K562 (cell line): Measurements from ENCODE around the gene C1R. TPM values are rescaled to one million over a fixed set of nuclear protein-coding genes. Genes with fewer than 3 reads are reported as not detected.

Experiments
- ATAC-seq: fragments of 200-7000 bp; cut with Tn5 transposase; 3 replicates; pipeline ENCODE4 v1.9.1; 2020; ENCODE audit warnings: moderate library complexity
- BruUV-seq: library from RNA; stranded (reverse); fragments of 400-500 nt; replicated peaks from 2 replicates; lab custom pipeline; 2021; lab: Mats Ljungman, UMichigan
- CTCF ChIA-PET: fragments of 300-600 bp; formaldehyde crosslinking; extraction: SDS; loops from one replicate; lab custom pipeline; 2021; ENCODE audit warnings: low intra/inter-chr PET ratio; lab: Yijun Ruan, JAX
- POLR2A ChIA-PET: fragments of 300-600, 350-650 bp; sonication (Branson Sonifier 250); formaldehyde crosslinking; extraction: SDS; loops from one replicate; lab custom pipeline; 2021; ENCODE audit warnings: antibody characterized with exemption, inconsistent platforms; lab: Yijun Ruan, JAX
- DNase-seq, 4 experiments: peaks; one replicate each; pipeline versions ENCODE4 v3.0.0 to v3.0.0-alpha.2; 2011 to 2018; ENCODE audit warnings: low spot score in 3 of 4, mixed read lengths in 3 of 4; ENCODE audit errors: extremely low read depth in 1 of 4
- FAIRE-seq: peaks from 2 replicates; lab custom pipeline; 2011; peaks lifted over from hg19 to GRCh38; lab: Jason Lieb, UNC
- H2AFZ ChIP-seq: 2 replicates; pipeline ENCODE4 v1.6.0; 2011; ENCODE audit warnings: low read depth, low read length, control low read depth, inconsistent platforms
- H3K27ac ChIP-seq: fragments of 200-600 bp; 3 replicates; pipeline ENCODE4 v1.8.0; 2011; ENCODE audit warnings: low read depth, mild to moderate bottlenecking, control low read depth, inconsistent platforms, low read length, moderate library complexity, mixed read lengths; ENCODE audit errors: extremely low read depth
- H3K27me3 ChIP-seq, 2 experiments: fragments of 300-600 bp in 1 of 2; 2 replicates in 1 of 2; 3 replicates in 1 of 2; pipeline versions ENCODE4 v1.6.0 to v1.8.0; 2011; ENCODE audit warnings: inconsistent platforms in 2 of 2, low read length in 2 of 2, mild to moderate bottlenecking in 1 of 2, mixed read lengths in 1 of 2, moderate library complexity in 1 of 2; ENCODE audit not compliant: control insufficient read depth in 2 of 2, insufficient read depth in 2 of 2
- H3K36me3 ChIP-seq: fragments of 300-600 bp; 3 replicates; pipeline ENCODE4 v1.8.0; 2011; ENCODE audit warnings: mild to moderate bottlenecking, low read length, inconsistent platforms; ENCODE audit not compliant: control insufficient read depth, insufficient read depth
- H3K4me1 ChIP-seq, 2 experiments: fragments of 200-600 bp in 1 of 2; replicated peaks in 1 of 2; 2 replicates in 1 of 2; 3 replicates in 1 of 2; pipeline versions ENCODE4 v1.5.1 to v1.8.0; 2011; ENCODE audit warnings: inconsistent platforms in 2 of 2, low read length in 2 of 2, mild to moderate bottlenecking in 1 of 2, mixed read lengths in 1 of 2, moderate library complexity in 1 of 2; ENCODE audit not compliant: control insufficient read depth in 2 of 2, insufficient read depth in 2 of 2
- H3K4me2 ChIP-seq: 2 replicates; pipeline ENCODE4 v1.6.1; 2011; ENCODE audit warnings: low read length, control low read depth, inconsistent platforms, mixed read lengths; ENCODE audit not compliant: insufficient read depth
- H3K4me3 ChIP-seq: fragments of 200-600 bp; sonication (generic), shearing (Covaris generic); 2 replicates; pipeline ENCODE4 v1.5.1; 2016; ENCODE audit warnings: control low read depth, inconsistent platforms
- H3K79me2 ChIP-seq: fragments of 200-600 bp; 3 replicates; pipeline ENCODE4 v1.8.0; 2011; ENCODE audit warnings: low read length, inconsistent platforms; ENCODE audit not compliant: control insufficient read depth, insufficient read depth
- H3K9ac ChIP-seq, 2 experiments: 2 replicates each; pipeline versions ENCODE4 v1.6.0 to v1.6.1; 2011; ENCODE audit warnings: low read depth in 2 of 2, low read length in 2 of 2, control low read depth in 1 of 2, inconsistent platforms in 1 of 2, mild to moderate bottlenecking in 1 of 2, mixed read lengths in 1 of 2; ENCODE audit not compliant: insufficient read depth in 1 of 2
- H3K9me1 ChIP-seq: one replicate; pipeline ENCODE4 v1.6.0; 2011; ENCODE audit warnings: inconsistent platforms, mild to moderate bottlenecking, low read length, moderate library complexity; ENCODE audit not compliant: control insufficient read depth, insufficient read depth
- H3K9me3 ChIP-seq: replicated peaks from 2 replicates; pipeline ENCODE4 v1.5.1; 2011; ENCODE audit warnings: low read depth, low read length, inconsistent platforms; ENCODE audit not compliant: control insufficient read depth, insufficient read depth
- H4K20me1 ChIP-seq: replicated peaks from 2 replicates; pipeline ENCODE4 v1.6.1; 2011; ENCODE audit warnings: low read length, inconsistent platforms, mixed read lengths; ENCODE audit not compliant: control insufficient read depth, insufficient read depth
- BACH1 ChIP-seq: fragments of 200-800 bp; sonication (Bioruptor generic); IDR thresholded peaks from 2 replicates; pipeline ENCODE4 v1.6.1; 2016; ENCODE audit warnings: missing genetic modification characterization, missing compliant biosample characterization
- KHSRP ChIP-seq: fragments of 450-650 bp; IDR thresholded peaks from 2 replicates; pipeline ENCODE4 v1.6.1; 2017
- SMARCB1 ChIP-seq: IDR thresholded peaks from 2 replicates; pipeline ENCODE4 v1.6.1; 2011; ENCODE audit warnings: improper control_type of control experiment, low read depth; ENCODE audit not compliant: insufficient read length
- ZNF232 ChIP-seq: sonication (generic); formaldehyde crosslinking; IDR thresholded peaks from 2 replicates; pipeline ENCODE4 v1.8.0; 2022; ENCODE audit warnings: mild to moderate bottlenecking, missing genetic modification reagents
- ZNF444 ChIP-seq: fragments of 250-450 bp; sonication (Bioruptor Pico); IDR thresholded peaks from 2 replicates; pipeline ENCODE4 v1.4.0; 2020; ENCODE audit warnings: mild to moderate bottlenecking, moderate library complexity
- ZNF780A ChIP-seq: fragments of 250-450 bp; sonication (Bioruptor Pico); IDR thresholded peaks from 2 replicates; pipeline ENCODE4 v1.5.0; 2021; ENCODE audit warnings: mild to moderate bottlenecking
- ZSCAN32 ChIP-seq: fragments of 450-650 bp; formaldehyde crosslinking; IDR thresholded peaks from 2 replicates; pipeline ENCODE4 v1.4.0; 2020; ENCODE audit warnings: mild to moderate bottlenecking, moderate library complexity
- WGBS: fragments of 100-300 bp; shearing (Covaris generic); methylation state at CpG from one replicate; pipeline ENCODE4 v1.1.6; 2016; ENCODE audit warnings: low coverage, mixed read lengths; ENCODE audit not compliant: insufficient coverage; ENCODE audit errors: missing lambda C conversion rate; 5-methylcytosine and 5-hydroxymethylcytosine counted together
- in situ Hi-C: fragments of 300-500 bp; cut with MboI; formaldehyde crosslinking; loops from 4 replicates; pipeline ENCODE4 v1.15.0; 2018; ENCODE audit warnings: inconsistent platforms, mixed read lengths
- intact Hi-C: fragments of 100-400 bp; cut with micrococcal nuclease; formaldehyde crosslinking; loops from 2 replicates; pipeline ENCODE4 v1.14.2; 2022
- polyA plus RNA-seq, 8 experiments: library from polyadenylated mRNA; depleted of rRNA in 4 of 8; stranded (reverse) in 5 of 8; unstranded in 3 of 8; fragments of >200 nt; fragmentation: Nextera tagmentation in 2 of 8; fragmentation: Illumina TruSeq in 1 of 8; extraction: Ambion mirVana in 2 of 8; extraction: Trizol in 1 of 8; gene quantifications; 2 replicates each; pipeline versions ENCODE4 v1.2.1 to v1.2.3, GENCODE V29; 2011 to 2014; ENCODE audit warnings: inconsistent platforms in 1 of 8, missing spikeins in 1 of 8
- total RNA-seq, 7 experiments: library from RNA; depleted of rRNA in 6 of 7; stranded (reverse); fragments of >200 nt in 6 of 7; fragmentation: Illumina TruSeq in 2 of 7; extraction: Trizol in 2 of 7; gene quantifications; 2 replicates each; pipeline versions ENCODE4 v1.2.1 to v1.2.3, GENCODE V29; 2011 to 2021; ENCODE audit warnings: low replicate concordance in 1 of 7
- TF ChIP-seq, protein P1 (sequence below): sonication (generic); formaldehyde crosslinking; IDR thresholded peaks from 2 replicates; pipeline ENCODE4 v1.9.0; 2022; ENCODE audit warnings: mild to moderate bottlenecking, missing genetic modification reagents
- TF ChIP-seq, protein P2 (sequence below): sonication (generic); formaldehyde crosslinking; IDR thresholded peaks from 2 replicates; pipeline ENCODE4 v1.4.0; 2020; ENCODE audit warnings: mild to moderate bottlenecking, missing genetic modification reagents

C1R gene
- total and polyA plus RNA-seq, 9 of the 15 experiments (the other 6 are each of a cell fraction or from before 2014, with no cell fraction given): 0.07 to 1.0 (median 0.33) TPM; not detected in 1

DNA sequence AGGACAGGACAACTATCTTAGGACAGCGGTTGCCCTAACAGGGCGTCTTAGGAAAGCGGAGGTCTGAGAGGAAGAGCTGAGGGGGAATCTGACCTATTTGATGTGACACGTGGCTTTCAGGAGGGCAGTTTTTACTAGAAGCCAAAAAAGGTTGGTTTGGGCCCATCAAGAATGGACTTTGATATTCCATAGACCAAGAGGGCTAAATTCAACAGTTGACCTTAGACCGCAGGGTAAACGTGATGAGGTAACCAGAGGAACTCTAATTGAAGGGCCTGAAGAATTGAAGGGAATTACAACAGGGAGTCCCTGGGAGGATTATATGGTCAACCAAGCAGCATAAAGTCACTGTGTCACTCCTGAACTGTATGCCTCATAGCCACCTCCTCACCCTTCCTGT lies 20.2 kb downstream of the C1R start (continued):
- no peak for TF ChIP-seq BACH1 (tag)

DNA sequence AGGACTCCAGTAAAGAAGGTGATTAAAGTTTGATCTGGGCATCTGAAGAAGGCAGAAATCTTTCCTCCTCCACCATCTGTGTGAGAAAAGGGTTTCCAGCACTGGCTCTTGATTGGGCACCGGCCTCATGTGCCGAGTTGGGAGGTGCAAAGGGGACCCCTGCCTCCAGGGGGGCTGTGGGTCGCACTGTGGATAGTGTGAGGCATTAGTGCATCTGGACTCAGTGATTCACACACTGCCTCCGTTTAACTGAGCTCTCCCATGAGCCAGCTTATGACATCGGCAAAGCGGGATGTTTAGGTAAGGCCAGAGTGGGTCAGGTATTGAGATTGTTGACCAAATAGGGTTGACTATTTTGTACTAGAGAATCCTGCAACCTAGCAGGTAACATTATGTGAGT lies 22.9 kb downstream of the C1R start:
- DNase-seq (no peak), ATAC-seq (no peak), FAIRE-seq (no peak)
- in situ Hi-C loops: no loop called here
- intact Hi-C loops: no loop called here
- Histone ChIP-seq H3K27me3 (no peaks in the 10 kb centered on the region; a peak in 1 of 5 replicates), H4K20me1 (no peaks in the 10 kb centered on the region), H3K27ac (no peak overlapping the region), H3K36me3 (no peaks in the 10 kb centered on the region), H3K4me1 (peaks cover 5 to 14% of the 10 kb centered on the region in 2 experiments; a peak in 3 of 5 replicates), H3K79me2 (no peaks in the 10 kb centered on the region), H3K9me1 (no peaks in the 10 kb centered on the region), H3K9ac (no peak overlapping the region), H2AFZ (no peak overlapping the region), H3K4me2 (no peak overlapping the region), H3K4me3 (no peak overlapping the region), H3K9me3 (no peaks in the 10 kb centered on the region)
- CTCF ChIA-PET: no interaction called here
- WGBS: 64% methylated on average over 4 of the region's 6 CpGs
- POLR2A ChIA-PET: interaction anchor here (1.0 to 1.3 kb wide), 2 partner anchors 11 to 19 kb away, joined by 4 read pairs; no protein-coding TSS in a partner anchor
- TF ChIP-seq KHSRP (no peak), SMARCB1 (no peak), ZNF444 (no peak), ZNF232 (CRISPR knock-in tag) (no peak), ZSCAN32 (no peak), ZNF780A (CRISPR knock-in tag) (no peak)
- TF ChIP-seq, protein P1, sequence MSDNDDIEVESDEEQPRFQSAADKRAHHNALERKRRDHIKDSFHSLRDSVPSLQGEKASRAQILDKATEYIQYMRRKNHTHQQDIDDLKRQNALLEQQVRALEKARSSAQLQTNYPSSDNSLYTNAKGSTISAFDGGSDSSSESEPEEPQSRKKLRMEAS (CRISPR knock-in tag): no peak
- TF ChIP-seq, protein P2, sequence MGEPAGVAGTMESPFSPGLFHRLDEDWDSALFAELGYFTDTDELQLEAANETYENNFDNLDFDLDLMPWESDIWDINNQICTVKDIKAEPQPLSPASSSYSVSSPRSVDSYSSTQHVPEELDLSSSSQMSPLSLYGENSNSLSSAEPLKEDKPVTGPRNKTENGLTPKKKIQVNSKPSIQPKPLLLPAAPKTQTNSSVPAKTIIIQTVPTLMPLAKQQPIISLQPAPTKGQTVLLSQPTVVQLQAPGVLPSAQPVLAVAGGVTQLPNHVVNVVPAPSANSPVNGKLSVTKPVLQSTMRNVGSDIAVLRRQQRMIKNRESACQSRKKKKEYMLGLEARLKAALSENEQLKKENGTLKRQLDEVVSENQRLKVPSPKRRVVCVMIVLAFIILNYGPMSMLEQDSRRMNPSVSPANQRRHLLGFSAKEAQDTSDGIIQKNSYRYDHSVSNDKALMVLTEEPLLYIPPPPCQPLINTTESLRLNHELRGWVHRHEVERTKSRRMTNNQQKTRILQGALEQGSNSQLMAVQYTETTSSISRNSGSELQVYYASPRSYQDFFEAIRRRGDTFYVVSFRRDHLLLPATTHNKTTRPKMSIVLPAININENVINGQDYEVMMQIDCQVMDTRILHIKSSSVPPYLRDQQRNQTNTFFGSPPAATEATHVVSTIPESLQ (CRISPR knock-in tag): no peak
- BruUV-seq: no TSS peak
